Measurements from ENCODE around the gene UBE2S.
"Not testable (repeated sequence)": the region's sequence is repeated elsewhere in the genome, so short reads cannot be mapped to it uniquely, and the experiment has no call there.

Gene UBE2S

GRCh38 chr19:55440411-55441105 lies 33.0 kb upstream of the UBE2S start:
- DNase-seq (ENCODE audit: low spot score): no peak

DNA sequence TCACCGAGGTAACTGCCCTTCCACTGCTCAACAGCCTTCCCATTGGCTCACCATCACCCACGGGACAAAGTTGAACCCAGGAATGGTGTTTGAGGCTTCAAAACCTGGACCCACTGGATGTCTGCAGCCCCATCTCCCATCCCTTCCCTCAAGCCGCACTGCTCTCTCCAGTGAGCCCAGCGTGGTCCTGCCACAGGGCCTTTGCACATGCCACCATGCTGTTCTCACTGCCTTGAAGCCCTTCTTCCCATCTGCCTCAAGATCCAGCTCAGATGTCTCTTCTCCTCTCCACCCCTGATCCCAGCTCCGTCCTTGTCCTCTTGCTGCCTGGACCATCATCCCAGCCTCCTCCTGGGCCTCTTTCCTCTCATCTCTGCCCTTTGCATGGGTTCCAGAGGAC lies 31.5 kb upstream of the UBE2S start:
- no peak for DNase-seq (ENCODE audit: low spot score)

GRCh38 chr19:55437410-55437809 lies 29.8 kb upstream of the UBE2S start:
- peak; percentile 92 for DNase-seq (ENCODE audit: low spot score)

DNA sequence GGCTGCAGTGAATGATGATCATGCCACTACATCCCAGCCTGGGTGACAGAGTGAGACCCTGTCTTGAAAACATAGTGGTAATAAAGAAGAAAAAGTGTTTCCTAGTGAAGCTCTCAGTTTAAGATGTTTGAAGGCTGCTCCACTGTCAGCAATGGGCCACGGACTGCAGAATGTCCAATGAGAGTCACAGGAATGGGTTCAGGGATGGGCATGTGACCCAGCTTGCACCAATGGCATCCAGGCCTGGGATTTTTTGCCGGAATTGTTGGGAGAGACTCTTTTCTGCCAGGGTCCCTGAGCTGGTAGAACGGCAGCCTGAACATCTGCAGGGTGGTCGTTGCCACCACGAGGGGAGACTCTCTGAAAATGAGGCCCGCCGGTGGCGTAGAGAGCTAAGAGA lies 29.3 kb upstream of the UBE2S start:
- no peak for DNase-seq (ENCODE audit: low spot score)

DNA sequence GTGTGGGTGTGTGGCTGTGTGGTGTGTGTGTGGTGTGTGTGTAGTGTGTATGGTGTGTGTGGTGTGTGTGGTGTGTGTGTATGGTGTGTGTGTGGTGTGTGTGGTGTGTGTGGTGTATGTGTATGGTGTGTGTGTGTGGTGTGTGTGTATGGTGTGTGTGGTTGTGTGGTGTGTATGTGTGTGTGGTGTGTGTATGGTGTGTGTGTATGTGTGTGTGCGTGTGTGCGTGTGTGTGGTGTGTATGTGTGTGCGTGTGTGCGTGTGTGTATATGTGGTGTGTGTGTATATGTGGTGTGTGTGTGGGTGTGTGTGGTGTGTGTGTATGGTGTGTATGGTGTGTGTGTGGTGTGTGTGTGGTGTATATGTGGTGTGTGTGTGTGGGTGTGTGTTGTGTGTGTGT lies 27.4 kb upstream of the UBE2S start:
- no peak for DNase-seq (ENCODE audit: low spot score)

DNA sequence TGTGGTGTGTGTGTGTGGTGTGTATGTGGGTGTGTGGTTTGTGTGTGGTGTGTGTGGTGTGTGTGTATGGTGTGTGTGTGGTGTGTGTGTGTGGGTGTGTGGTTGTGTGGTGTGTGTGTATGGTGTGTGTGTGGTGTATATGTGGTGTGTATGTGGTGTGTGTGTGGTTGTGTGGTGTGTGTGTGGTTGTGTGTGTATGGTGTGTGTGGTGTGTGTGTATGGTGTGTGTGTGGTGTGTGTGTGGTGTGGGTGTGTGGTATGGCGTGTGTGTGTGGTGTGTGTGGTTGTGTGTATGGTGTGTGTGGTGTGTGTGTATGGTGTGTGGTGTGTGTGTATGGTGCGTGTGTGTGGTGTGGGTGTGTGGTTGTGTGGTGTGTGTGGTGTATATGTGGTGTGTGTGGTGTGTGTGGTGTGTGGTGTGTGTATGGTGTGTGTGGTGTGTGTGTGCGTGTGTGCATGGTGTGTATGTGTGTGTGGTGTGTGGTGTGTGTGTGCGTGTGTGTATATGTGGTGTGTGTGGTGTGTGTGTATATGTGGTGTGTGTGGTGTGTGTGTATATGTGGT lies 26.9 kb upstream of the UBE2S start:
- DNase-seq (ENCODE audit: low spot score): no peak

GRCh38 chr19:55433292-55433691 lies 25.7 kb upstream of the UBE2S start:
- no peak for DNase-seq (ENCODE audit: low spot score)

DNA sequence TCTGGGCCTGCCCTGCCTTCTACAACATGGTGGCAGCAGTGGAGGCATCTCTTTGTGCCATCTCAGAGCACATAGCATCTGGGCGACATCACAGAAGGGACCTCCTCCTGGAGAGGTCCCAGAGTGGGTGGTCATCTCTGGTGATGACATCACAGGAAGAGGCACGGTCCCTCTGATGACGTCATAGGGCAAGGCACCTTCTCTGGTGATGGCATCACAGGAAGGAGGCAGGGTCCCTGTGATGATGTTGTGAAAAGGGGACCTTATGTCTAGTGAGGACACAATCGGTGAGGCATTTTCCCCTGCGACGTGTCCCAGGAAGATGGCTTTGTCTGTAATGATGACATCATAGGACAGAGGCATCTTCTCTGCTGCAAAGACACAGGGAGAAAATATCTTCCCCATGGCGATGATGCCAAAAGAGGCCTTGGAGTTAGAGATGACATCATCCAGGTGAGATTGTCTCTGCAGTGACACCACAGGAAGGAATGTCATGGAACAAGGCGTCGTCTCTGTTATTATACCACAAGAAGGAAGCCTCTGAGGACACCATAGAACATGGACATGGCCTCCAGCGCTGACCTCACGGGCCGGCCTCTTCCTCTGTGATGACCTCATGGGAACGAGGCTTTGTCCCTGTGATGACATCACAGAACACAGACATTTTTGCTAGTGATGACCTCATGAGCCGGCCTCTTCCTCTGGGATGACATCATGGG lies 24.8 kb upstream of the UBE2S start:
- DNase-seq (ENCODE audit: low spot score): no peak

- no peak for DNase-seq (ENCODE audit: low spot score)
Observed at GRCh38 chr19:55431183-55431582, 23.6 kb upstream of the UBE2S start.

- DNase-seq (ENCODE audit: low spot score): no peak
Observed at GRCh38 chr19:55426042-55426441, 18.5 kb upstream of the UBE2S start.

- DNase-seq (ENCODE audit: low spot score): no peak
Observed at GRCh38 chr19:55424518-55424917, 16.9 kb upstream of the UBE2S start.

- no peak for DNase-seq (ENCODE audit: low spot score)
Observed at GRCh38 chr19:55423225-55424005, 15.8 kb upstream of the UBE2S start.

DNA sequence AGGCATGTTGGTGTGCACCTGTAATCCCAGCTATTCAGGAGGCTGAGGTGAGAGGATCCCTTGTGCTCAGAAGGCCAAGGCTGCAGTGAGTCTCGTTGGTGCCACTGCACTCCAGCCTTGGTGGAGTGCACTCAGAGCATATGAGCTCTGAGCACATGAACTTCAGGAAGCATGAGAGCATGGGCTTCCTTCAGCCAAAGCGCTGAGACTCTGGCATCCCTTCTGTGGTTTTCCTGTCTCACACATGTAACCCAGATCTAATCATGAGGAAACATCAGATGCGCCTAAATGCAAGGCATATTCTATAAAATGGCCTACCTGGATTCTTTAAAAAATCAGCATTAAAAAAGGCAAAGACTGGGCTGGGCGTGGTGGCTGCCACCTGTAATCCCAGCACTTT lies 13.7 kb upstream of the UBE2S start:
- not testable (repeated sequence) for DNase-seq (ENCODE audit: low spot score)

GRCh38 chr19:55419624-55420236 lies 12.1 kb upstream of the UBE2S start:
- no peak for DNase-seq (ENCODE audit: low spot score)

DNA sequence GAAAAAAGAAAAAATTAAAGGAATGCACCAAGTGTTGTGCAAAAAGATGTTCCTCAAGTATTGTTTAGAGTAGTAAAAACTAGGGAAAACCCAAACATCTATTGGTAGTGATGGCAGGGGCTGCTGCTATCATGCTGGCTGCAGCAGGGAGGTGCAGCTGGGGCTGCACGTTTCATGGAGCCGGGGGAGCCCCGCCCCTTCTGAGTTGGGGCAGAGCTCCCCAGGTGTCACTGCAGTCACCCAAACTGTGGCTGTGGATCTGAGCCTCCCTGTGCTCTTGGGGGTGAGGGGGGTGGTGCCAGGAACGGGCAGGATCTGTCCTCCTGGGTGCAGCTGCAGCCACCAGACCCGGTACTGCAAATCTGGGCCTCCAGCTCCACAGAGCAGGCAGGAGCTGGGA lies 11.5 kb upstream of the UBE2S start:
- no peak for DNase-seq (ENCODE audit: low spot score)

DNA sequence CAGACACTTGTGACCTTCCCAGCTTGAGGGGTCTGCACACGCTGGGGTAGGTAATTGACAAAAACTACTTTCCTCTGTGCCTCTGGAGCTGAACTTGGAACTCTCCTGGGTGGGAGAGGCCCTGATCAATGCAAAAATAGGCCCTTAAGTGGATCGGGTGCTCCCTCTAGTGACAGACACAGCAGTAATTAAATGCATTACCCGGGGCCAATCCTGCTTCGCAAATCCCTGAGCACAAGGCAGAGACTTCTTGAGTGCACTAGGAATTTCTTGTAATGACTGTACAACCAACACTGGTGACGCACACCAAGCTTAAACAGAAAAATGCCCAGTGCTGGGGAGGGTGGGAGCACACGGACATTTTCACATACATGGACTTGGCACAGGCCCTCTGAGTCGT lies 10.6 kb upstream of the UBE2S start:
- peak; percentile 84 for DNase-seq (ENCODE audit: low spot score)

DNA sequence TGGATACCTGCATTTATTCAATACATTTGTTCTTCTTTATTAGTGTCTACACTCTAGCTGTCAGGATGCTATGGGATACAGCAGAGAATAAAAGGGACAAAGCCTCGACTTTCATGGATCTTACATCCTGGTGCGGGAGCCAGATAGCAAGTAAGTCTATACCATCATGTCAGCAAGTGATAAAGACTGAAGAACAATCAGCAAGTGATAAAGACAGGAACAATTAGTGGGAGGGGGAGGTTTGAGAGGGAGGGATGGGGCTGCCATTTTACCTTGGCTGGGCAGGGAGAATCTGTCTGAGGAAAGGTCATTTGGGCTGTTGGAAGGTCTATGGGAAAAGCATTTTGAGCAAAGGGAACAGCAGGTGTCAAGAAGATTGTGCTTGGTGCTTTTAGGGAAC lies 2.6 kb upstream of the UBE2S start:
- no peak for DNase-seq (ENCODE audit: low spot score)

DNA sequence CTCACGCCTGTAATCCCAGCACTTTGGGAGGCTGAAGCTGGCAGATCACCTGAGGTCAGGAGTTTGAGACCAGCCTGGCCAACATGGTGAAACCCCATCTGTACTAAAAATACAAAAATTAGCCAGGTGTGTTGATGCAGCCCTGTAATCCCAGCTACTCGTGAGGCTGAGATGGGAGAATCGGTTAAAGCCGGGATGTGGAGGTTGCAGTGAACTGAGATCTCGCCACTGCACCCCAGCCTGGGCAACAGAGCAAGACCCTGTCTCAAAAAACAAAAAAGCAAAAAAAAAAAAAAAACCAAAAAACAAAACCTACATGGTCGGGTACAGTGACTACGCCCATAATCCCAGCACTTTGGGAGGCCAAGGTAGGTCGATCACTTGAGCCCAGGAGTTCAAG lies 1.6 kb upstream of the UBE2S start:
- not testable (repeated sequence) for DNase-seq (ENCODE audit: low spot score)

DNA sequence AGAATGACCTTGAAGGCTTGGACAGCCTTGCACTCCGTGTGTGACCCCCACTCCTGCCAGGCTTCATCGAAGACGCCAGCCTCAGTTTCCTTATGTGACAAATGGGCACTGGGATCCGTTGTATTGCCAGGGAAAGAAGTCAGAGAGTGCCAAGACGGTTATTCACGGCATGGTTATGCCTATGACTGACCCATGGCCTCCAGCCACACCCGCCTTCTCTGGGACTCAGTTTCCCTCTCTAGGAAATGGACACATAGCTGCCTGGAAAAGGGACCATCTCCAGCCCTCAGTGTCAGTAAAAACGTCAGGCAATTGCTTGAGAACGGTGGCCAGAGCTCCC lies 915 bp upstream of the UBE2S start:
- no peak for DNase-seq (ENCODE audit: low spot score)

DNA sequence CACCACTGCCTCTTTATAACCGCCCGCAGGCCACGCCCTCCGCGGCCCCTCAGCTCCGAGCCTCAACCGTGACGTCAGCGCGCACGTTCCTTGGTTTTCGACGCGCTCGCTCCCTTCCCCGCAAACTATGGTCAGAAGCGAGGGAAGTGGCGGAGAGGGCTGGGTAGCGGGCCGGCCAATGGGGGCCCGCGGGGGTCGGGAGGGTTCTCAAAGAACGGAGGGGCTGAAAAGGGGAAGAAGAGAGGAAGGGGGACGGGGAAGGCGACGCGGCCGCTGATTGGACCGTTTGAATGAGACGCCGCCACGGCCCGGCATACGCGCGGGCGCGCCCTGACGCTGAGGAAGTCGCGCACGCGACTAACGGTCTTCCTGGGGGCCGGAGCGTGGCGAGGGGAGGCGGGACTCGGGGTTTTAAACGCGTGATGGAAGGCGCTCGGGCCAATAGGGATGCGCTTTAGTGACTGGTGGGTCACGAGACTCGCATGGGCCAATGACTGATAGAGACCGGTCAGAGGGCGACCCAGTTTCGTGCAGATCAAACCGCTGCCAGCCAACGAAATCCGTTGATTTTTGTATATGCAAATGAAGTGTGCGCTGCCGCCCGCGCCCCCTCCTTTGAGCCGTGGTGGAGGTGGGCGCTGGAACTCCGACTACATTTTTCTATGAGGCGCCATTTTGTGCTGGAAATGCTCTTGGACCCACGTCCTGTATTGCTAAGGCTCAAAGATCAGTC lies 378 bp upstream of the UBE2S start:
- DNase-seq (ENCODE audit: low spot score): peak; percentile 100

- DNase-seq (ENCODE audit: low spot score): no peak
Observed at GRCh38 chr19:55406826-55407549, 600 bp downstream of the UBE2S start.
